ENCODE data around the gene IPP. TPM values are rescaled to one million over a fixed set of nuclear protein-coding genes. Genes with fewer than 3 reads are reported as not detected.
"Not testable (repeated sequence)": the region's sequence is repeated elsewhere in the genome, so short reads cannot be mapped to it uniquely, and the experiment has no call there.

Gene IPP
- total and polyA plus RNA-seq, 9 donors, result 15.2 to 20.6 (median 19.1) TPM

DNA sequence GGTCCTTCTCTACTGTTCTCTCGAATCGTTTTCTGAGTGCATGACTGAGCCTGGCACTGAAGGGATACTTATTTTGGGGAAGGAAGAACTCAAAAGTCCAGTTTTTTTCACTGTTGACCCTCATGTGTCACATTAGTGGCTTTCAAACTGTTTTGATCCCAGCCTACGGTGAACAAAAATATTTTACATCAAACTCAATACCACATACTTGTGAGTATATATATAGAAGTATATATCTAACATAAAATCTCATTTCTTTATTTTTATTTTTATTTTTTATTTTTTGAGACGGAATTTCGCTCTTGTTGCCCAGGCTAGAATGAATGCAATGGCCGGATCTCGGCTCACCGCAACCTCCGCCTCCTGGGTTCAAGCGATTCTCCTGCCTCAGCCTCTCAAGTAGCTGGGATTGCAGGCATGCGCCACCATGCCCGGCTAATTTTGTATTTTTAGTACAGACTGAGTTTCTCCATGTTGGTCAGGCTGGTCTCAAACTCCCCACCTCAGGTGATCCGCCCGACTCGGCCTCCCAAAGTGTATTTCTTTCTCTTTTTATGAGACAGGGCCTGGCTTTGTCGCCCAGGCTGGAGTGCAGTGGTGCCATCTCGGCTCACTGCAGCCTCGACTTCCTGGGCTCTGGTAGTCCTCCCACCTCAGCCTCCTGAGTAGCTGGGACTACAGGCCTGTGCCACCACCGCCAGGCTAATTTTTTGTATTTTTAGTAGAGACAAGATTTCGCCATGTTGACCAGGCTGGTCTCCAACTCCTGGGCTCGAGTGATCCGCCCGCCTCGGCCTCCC is 786 bp upstream of the IPP start:
- 84% methylated on average over 16 of the region's 24 CpGs for WGBS (ENCODE audit: insufficient coverage)
- peak overlapping the region; percentile 60 for H3K4me3 ChIP-seq (ENCODE audit: low read length)
- not testable (repeated sequence) for H3K4me1 ChIP-seq (ENCODE audit: control insufficient read depth, insufficient read depth, low read length); H3K27me3 ChIP-seq (ENCODE audit: control insufficient read depth, insufficient read depth, low read length); DNase-seq; H3K36me3 ChIP-seq (ENCODE audit: control insufficient read depth, insufficient read depth, low read length)
- H3K9me3 ChIP-seq (replicated peaks; ENCODE audit: control insufficient read depth, low read depth, low read length), result peaks cover 14% of the 10 kb centered on the region
- H3K27ac ChIP-seq (ENCODE audit: low read length), result peak overlapping the region; percentile 97

- no peak for DNase-seq
- no CpG with 5 or more reads among the region's 12 CpGs for WGBS (ENCODE audit: insufficient coverage)
- no peaks in the 10 kb centered on the region for H3K9me3 ChIP-seq (replicated peaks; ENCODE audit: control insufficient read depth, low read depth, low read length)
- H3K36me3 ChIP-seq (ENCODE audit: control insufficient read depth, insufficient read depth, low read length), result peaks cover 18% of the 10 kb centered on the region
- H3K27ac ChIP-seq (ENCODE audit: low read length), result no peak overlapping the region
- H3K4me1 ChIP-seq (ENCODE audit: control insufficient read depth, insufficient read depth, low read length), result peaks cover 6% of the 10 kb centered on the region
- H3K4me3 ChIP-seq (ENCODE audit: low read length), result no peak overlapping the region
- H3K27me3 ChIP-seq (ENCODE audit: control insufficient read depth, insufficient read depth, low read length), result no peaks in the 10 kb centered on the region
These were observed 3.5 kb downstream of the IPP start for GRCh38 chr1:45746922-45747321.

- no CpG with 5 or more reads among the region's 5 CpGs for WGBS (ENCODE audit: insufficient coverage)
- not testable (repeated sequence) for H3K27ac ChIP-seq (ENCODE audit: low read length); H3K4me1 ChIP-seq (ENCODE audit: control insufficient read depth, insufficient read depth, low read length); H3K9me3 ChIP-seq (replicated peaks; ENCODE audit: control insufficient read depth, low read depth, low read length); H3K4me3 ChIP-seq (ENCODE audit: low read length); H3K27me3 ChIP-seq (ENCODE audit: control insufficient read depth, insufficient read depth, low read length); DNase-seq
- H3K36me3 ChIP-seq (ENCODE audit: control insufficient read depth, insufficient read depth, low read length), result peaks cover 13% of the 10 kb centered on the region
These were observed 10.8 kb downstream of the IPP start for GRCh38 chr1:45739641-45740156.

- no CpG with 5 or more reads among the region's 4 CpGs for whole genome bisulfite sequencing (ENCODE audit: insufficient coverage)
These were observed 11.3 kb downstream of the IPP start for GRCh38 chr1:45739137-45739536.

DNA sequence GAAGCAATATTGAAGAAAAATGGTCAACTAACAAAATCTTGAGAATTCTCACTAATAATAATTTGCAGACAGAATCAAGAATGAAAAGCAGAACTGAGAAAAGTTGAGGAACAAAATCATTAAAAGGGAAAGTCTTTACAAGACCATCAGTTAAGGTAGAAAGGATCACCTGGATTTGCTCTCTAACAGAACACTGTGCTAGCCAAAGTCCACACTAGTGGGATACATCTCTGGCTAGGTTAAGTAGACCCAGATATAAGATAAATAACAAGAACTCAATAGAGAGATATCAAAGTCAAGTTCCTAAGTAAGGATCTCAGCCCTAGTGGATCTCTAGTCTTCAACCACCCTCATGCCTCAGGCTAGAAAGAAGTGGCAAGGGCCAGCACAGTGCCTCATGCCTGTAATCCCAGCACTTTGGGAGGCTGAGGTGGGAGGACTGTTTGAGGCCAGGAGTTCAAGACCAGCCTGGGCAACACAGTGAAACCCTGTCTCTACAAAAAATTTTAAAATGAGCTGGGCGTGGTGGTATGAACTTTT is 19.6 kb downstream of the IPP start:
- WGBS (ENCODE audit: insufficient coverage), result no CpG with 5 or more reads among the region's 1 CpG
- DNase-seq, result no peak
- Histone ChIP-seq H3K27me3 (ENCODE audit: control insufficient read depth, insufficient read depth, low read length) (no peaks in the 10 kb centered on the region), H3K9me3 (replicated peaks; ENCODE audit: control insufficient read depth, low read depth, low read length) (no peaks in the 10 kb centered on the region), H3K36me3 (ENCODE audit: control insufficient read depth, insufficient read depth, low read length) (peaks cover 2% of the 10 kb centered on the region), H3K4me3 (ENCODE audit: low read length) (no peak overlapping the region), H3K27ac (ENCODE audit: low read length) (no peak overlapping the region), H3K4me1 (ENCODE audit: control insufficient read depth, insufficient read depth, low read length) (no peaks in the 10 kb centered on the region)

More at GRCh38 chr1:45739137-45739536, 11.3 kb downstream of the IPP start:
- H3K4me3 ChIP-seq (ENCODE audit: low read length), result no peak overlapping the region
- no peaks in the 10 kb centered on the region for H3K27me3 ChIP-seq (ENCODE audit: control insufficient read depth, insufficient read depth, low read length)
- no peak overlapping the region for H3K27ac ChIP-seq (ENCODE audit: low read length)
- H3K4me1 ChIP-seq (ENCODE audit: control insufficient read depth, insufficient read depth, low read length), result no peaks in the 10 kb centered on the region
- H3K9me3 ChIP-seq (replicated peaks; ENCODE audit: control insufficient read depth, low read depth, low read length), result no peaks in the 10 kb centered on the region
- peaks cover 11% of the 10 kb centered on the region for H3K36me3 ChIP-seq (ENCODE audit: control insufficient read depth, insufficient read depth, low read length)
- no peak for DNase-seq

DNA sequence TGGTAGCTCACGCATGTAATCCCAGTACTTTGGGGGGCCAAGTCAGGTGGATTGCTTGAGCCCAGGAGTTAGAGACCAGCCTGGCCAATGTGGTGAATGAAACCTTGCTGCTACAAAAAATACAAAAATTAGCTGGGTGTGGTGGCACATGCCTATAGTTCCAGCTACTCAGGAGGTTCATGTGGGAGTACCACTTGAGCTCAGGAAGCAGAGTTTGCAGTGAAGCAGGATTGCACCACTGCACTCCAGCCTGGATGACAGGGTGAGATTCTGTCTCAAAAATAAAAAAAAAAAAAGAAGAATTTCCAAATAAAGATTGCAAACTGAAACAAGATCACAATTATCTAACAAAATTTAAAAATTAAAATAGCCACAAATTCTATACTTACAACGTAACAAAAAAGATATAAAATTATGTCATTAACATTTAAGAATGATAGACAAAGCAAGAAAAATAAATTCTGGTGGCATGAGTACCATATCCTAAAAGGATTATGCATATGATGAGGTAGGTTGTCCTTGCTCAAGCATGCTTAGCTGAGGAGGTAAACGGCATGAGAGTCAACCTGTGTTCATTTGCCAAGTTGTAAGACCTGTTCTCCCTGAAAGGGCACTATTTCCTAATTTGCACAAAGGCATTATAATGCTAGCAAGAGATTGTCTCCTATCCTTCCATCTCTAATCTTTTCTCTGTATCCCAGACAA is 20.2 kb downstream of the IPP start:
- H3K9me3 ChIP-seq (replicated peaks; ENCODE audit: control insufficient read depth, low read depth, low read length), result no peaks in the 10 kb centered on the region
- no peaks in the 10 kb centered on the region for H3K4me1 ChIP-seq (ENCODE audit: control insufficient read depth, insufficient read depth, low read length)
- no CpG with 5 or more reads among the region's 3 CpGs for WGBS (ENCODE audit: insufficient coverage)
- no peak for DNase-seq
- peaks cover 2% of the 10 kb centered on the region for H3K36me3 ChIP-seq (ENCODE audit: control insufficient read depth, insufficient read depth, low read length)
- H3K27ac ChIP-seq (ENCODE audit: low read length), result no peak overlapping the region
- H3K4me3 ChIP-seq (ENCODE audit: low read length), result no peak overlapping the region
- no peaks in the 10 kb centered on the region for H3K27me3 ChIP-seq (ENCODE audit: control insufficient read depth, insufficient read depth, low read length)

DNA sequence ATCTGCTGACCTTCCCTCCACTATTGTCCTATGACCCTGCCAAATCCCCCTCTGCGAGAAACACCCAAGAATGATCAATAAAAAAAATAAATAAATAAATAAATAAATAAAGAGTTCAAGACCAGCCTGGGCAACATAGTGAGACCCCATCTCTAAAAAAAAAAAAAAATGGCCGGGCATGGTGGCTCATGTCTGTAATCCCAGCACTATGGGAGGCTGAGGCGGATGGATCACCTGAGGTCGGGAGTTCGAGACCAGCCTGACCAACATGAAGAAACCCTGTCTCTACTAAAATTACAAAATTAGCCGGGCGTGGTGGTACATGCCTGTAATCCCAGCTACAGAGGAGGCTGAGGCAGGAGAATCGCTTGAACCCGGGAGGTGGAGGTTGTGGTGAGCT is 24.4 kb downstream of the IPP start:
- not testable (repeated sequence) for H3K4me3 ChIP-seq (ENCODE audit: low read length); H3K9me3 ChIP-seq (replicated peaks; ENCODE audit: control insufficient read depth, low read depth, low read length); DNase-seq; H3K27ac ChIP-seq (ENCODE audit: low read length); H3K4me1 ChIP-seq (ENCODE audit: control insufficient read depth, insufficient read depth, low read length); H3K36me3 ChIP-seq (ENCODE audit: control insufficient read depth, insufficient read depth, low read length); H3K27me3 ChIP-seq (ENCODE audit: control insufficient read depth, insufficient read depth, low read length)
- no CpG with 5 or more reads among the region's 9 CpGs for WGBS (ENCODE audit: insufficient coverage)

- Histone ChIP-seq H3K9me3 (replicated peaks; ENCODE audit: control insufficient read depth, low read depth, low read length) (no peaks in the 10 kb centered on the region), H3K36me3 (ENCODE audit: control insufficient read depth, insufficient read depth, low read length) (peaks cover 10% of the 10 kb centered on the region), H3K27me3 (ENCODE audit: control insufficient read depth, insufficient read depth, low read length) (no peaks in the 10 kb centered on the region), H3K4me1 (ENCODE audit: control insufficient read depth, insufficient read depth, low read length) (no peaks in the 10 kb centered on the region), H3K27ac (ENCODE audit: low read length) (no peak overlapping the region), H3K4me3 (ENCODE audit: low read length) (no peak overlapping the region)
- no peak for DNase-seq
These were observed 27.1 kb downstream of the IPP start for GRCh38 chr1:45723248-45723930.

DNA sequence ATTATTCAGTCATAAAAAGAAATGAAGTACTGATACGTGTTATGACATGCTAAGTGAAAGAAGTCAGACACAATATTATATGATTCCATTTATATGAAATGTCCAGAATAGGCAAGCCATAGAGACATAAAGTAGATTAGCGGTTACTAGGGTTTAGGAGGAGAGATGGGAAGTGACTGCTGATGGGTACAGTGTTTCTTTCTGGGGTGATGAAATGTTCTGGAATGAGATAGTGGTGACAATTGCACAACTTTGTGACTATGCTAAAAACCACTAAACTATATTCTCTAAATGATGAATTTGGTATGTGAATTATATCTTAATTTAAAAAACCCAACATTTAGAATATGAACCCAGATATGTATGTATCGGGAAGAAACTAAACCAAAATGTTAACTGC is 27.6 kb downstream of the IPP start:
- Histone ChIP-seq H3K9me3 (replicated peaks; ENCODE audit: control insufficient read depth, low read depth, low read length) (no peaks in the 10 kb centered on the region), H3K4me1 (ENCODE audit: control insufficient read depth, insufficient read depth, low read length) (no peaks in the 10 kb centered on the region), H3K4me3 (ENCODE audit: low read length) (no peak overlapping the region), H3K27ac (ENCODE audit: low read length) (no peak overlapping the region), H3K27me3 (ENCODE audit: control insufficient read depth, insufficient read depth, low read length) (no peaks in the 10 kb centered on the region), H3K36me3 (ENCODE audit: control insufficient read depth, insufficient read depth, low read length) (peaks cover 12% of the 10 kb centered on the region)
- WGBS (ENCODE audit: insufficient coverage), result no CpG with 5 or more reads among the region's 3 CpGs
- DNase-seq, result no peak

DNA sequence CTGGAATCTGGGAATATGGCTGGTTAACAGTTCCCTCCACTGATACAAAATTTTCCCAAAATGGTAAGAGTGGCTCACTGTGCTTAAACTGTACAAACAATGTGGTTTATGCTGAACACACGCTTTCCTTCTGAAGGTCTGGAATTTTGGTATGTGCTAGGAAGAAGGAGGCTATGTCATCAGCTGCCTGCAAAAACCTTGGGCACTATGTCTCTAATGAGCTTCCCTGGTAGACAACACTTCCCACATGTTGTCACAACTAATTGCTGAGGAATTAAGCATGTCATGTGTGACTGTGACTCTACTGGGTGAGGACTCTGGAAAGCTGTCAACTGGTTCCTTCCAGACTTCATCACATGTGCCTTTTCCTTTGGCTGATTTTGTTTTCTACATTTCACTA is 29.2 kb downstream of the IPP start:
- H3K27ac ChIP-seq (ENCODE audit: low read length), result no peak overlapping the region
- H3K27me3 ChIP-seq (ENCODE audit: control insufficient read depth, insufficient read depth, low read length), result no peaks in the 10 kb centered on the region
- peaks cover 10% of the 10 kb centered on the region for H3K36me3 ChIP-seq (ENCODE audit: control insufficient read depth, insufficient read depth, low read length)
- no peaks in the 10 kb centered on the region for H3K4me1 ChIP-seq (ENCODE audit: control insufficient read depth, insufficient read depth, low read length)
- 83% methylated on average over 1 of the region's 1 CpG for WGBS (ENCODE audit: insufficient coverage)
- no peaks in the 10 kb centered on the region for H3K9me3 ChIP-seq (replicated peaks; ENCODE audit: control insufficient read depth, low read depth, low read length)
- H3K4me3 ChIP-seq (ENCODE audit: low read length), result no peak overlapping the region
- no peak for DNase-seq

Measured in muscle of leg (tissue), 11 donors.